Left ventricle myocardium inferior (tissue), 1 donor: Measurements from ENCODE around the gene EDNRB. TPM values are rescaled to one million over a fixed set of nuclear protein-coding genes. Genes with fewer than 3 reads are reported as not detected.
"Not testable (repeated sequence)": the region's sequence is repeated elsewhere in the genome, so short reads cannot be mapped to it uniquely, and the experiment has no call there.

Experiments used
- DNase-seq: peaks from one replicate; pipeline ENCODE4 v3.0.0-alpha.2; 2020
- H3K27ac ChIP-seq: fragments of 200-600 bp; replicated peaks from 2 replicates; pipeline ENCODE4 v1.8.0; 2021
- H3K27me3 ChIP-seq: fragments of 200-600 bp; 2 replicates; pipeline ENCODE4 v1.8.0; 2021; ENCODE audit warnings: low read depth
- H3K36me3 ChIP-seq: fragments of 200-600 bp; 2 replicates; pipeline ENCODE4 v1.8.0; 2021
- H3K4me1 ChIP-seq: fragments of 200-600 bp; 2 replicates; pipeline ENCODE4 v1.8.0; 2021
- H3K4me3 ChIP-seq: fragments of 200-600 bp; 2 replicates; pipeline ENCODE4 v1.8.0; 2021; ENCODE audit warnings: mild to moderate bottlenecking, moderate library complexity
- H3K9me3 ChIP-seq: fragments of 200-600 bp; replicated peaks from 2 replicates; pipeline ENCODE4 v1.8.0; 2021
- CTCF ChIP-seq: fragments of 200-600 bp; IDR thresholded peaks from 2 replicates; pipeline ENCODE4 v1.8.0; 2021; ENCODE audit warnings: antibody characterized with exemption, mild to moderate bottlenecking, borderline replicate concordance
- intact Hi-C: fragments of 100-400 bp; cut with micrococcal nuclease; formaldehyde crosslinking; loops from one replicate; pipeline ENCODE4 v1.11.0; 2022
- total RNA-seq: library from RNA; stranded (reverse); fragmentation: NEBNext Ultra II Directional; extraction: Animal tissue kit (Norgen Biotek cat#: 25700); gene quantifications from one replicate; pipeline ENCODE4 v1.2.1, GENCODE V29; 2021
- donor health status: DM: no; HTN: yes; CAD: no; lungs with severe emphysema.

Gene EDNRB
- total RNA-seq, 1 donor from 2014 or later: 25.6 TPM

- H3K27ac ChIP-seq: peak overlapping the region; percentile 69
- intact Hi-C loops: no loop called here
- H3K4me1 ChIP-seq: no peaks in the 10 kb centered on the region
- no peak for TF ChIP-seq CTCF
- DNase-seq: no peak
- no peaks in the 10 kb centered on the region for H3K27me3 ChIP-seq
- H3K36me3 ChIP-seq: no peaks in the 10 kb centered on the region
- no peaks in the 10 kb centered on the region for H3K9me3 ChIP-seq
- no peak overlapping the region for H3K4me3 ChIP-seq
Measured at GRCh38 chr13:77861741-77862140, 56.9 kb downstream of the EDNRB start.

GRCh38 chr13:77860507-77860981 lies 58.1 kb downstream of the EDNRB start:
- Histone ChIP-seq H3K36me3 (no peaks in the 10 kb centered on the region), H3K27ac (peak overlapping the region; percentile 69)
- no peak for TF ChIP-seq CTCF

GRCh38 chr13:77859450-77859849 lies 59.2 kb downstream of the EDNRB start:
- Histone ChIP-seq H3K4me1 (no peaks in the 10 kb centered on the region), H3K27ac (peak overlapping the region; percentile 69)
- DNase-seq: peak; percentile 16

More at GRCh38 chr13:77860507-77860981, 58.1 kb downstream of the EDNRB start:
- Histone ChIP-seq H3K4me1 (no peaks in the 10 kb centered on the region), H3K4me3 (no peak overlapping the region), H3K9me3 (no peaks in the 10 kb centered on the region), H3K27me3 (no peaks in the 10 kb centered on the region)
- intact Hi-C loops: no loop called here
- DNase-seq: no peak

GRCh38 chr13:77857531-77858209 lies 61.0 kb downstream of the EDNRB start:
- TF ChIP-seq CTCF: no peak
- Histone ChIP-seq H3K36me3 (no peaks in the 10 kb centered on the region), H3K27me3 (no peaks in the 10 kb centered on the region), H3K4me3 (no peak overlapping the region), H3K4me1 (no peaks in the 10 kb centered on the region), H3K27ac (no peak overlapping the region), H3K9me3 (no peaks in the 10 kb centered on the region)
- intact Hi-C loops: no loop called here
- no peak for DNase-seq

More at GRCh38 chr13:77859450-77859849, 59.2 kb downstream of the EDNRB start:
- no peak for TF ChIP-seq CTCF
- H3K36me3 ChIP-seq: no peaks in the 10 kb centered on the region
- no peak overlapping the region for H3K4me3 ChIP-seq
- no peaks in the 10 kb centered on the region for H3K27me3 ChIP-seq
- no peaks in the 10 kb centered on the region for H3K9me3 ChIP-seq
- intact Hi-C loops: no loop called here

GRCh38 chr13:77853703-77854102 lies 64.9 kb downstream of the EDNRB start:
- intact Hi-C loops: no loop called here
- H3K27ac ChIP-seq: peak overlapping the region; percentile 36

GRCh38 chr13:77848050-77848449 lies 70.6 kb downstream of the EDNRB start:
- H3K9me3 ChIP-seq: peaks cover 16% of the 10 kb centered on the region
- H3K27me3 ChIP-seq, H3K36me3 ChIP-seq, H3K4me1 ChIP-seq, intact Hi-C loops, DNase-seq, H3K27ac ChIP-seq, H3K4me3 ChIP-seq: not testable (repeated sequence)

More at GRCh38 chr13:77853703-77854102, 64.9 kb downstream of the EDNRB start:
- TF ChIP-seq CTCF: no peak
- Histone ChIP-seq H3K36me3 (no peaks in the 10 kb centered on the region), H3K9me3 (peaks cover 8% of the 10 kb centered on the region), H3K4me1 (no peaks in the 10 kb centered on the region), H3K27me3 (no peaks in the 10 kb centered on the region), H3K4me3 (no peak overlapping the region)
- DNase-seq: no peak
